ENCODE data around the gene TFAP2D.

The TFAP2D gene

GRCh38 chr6:50714487-50715379, 1.4 kb downstream of the TFAP2D start:
- Histone ChIP-seq H2AFZ (ENCODE audit: low read depth, low read length) (no peak overlapping the region), H3K4me1 (ENCODE audit: insufficient read depth, low read length) (no peaks in the 10 kb centered on the region), H3K9ac (ENCODE audit: low read depth, low read length) (no peak overlapping the region), H3K27ac (ENCODE audit: low read length) (no peak overlapping the region), H3K36me3 (ENCODE audit: insufficient read depth, low read length) (no peaks in the 10 kb centered on the region), H3K4me2 (ENCODE audit: insufficient read depth, low read length) (no peak overlapping the region), H4K20me1 (ENCODE audit: insufficient read depth, low read length) (no peaks in the 10 kb centered on the region), H3K4me3 (ENCODE audit: low read depth in 1 of 2, low read length in 2 of 2) (no peak overlapping the region), H3K79me2 (ENCODE audit: insufficient read depth, low read length) (no peaks in the 10 kb centered on the region), H3K9me3 (ENCODE audit: insufficient read depth, low read length, severe bottlenecking) (no peaks in the 10 kb centered on the region), H3K27me3 (ENCODE audit: insufficient read depth, low read length, poor library complexity) (no peaks in the 10 kb centered on the region)
- ATAC-seq (ENCODE audit: insufficient read depth, low read depth): no peak
- no peak for DNase-seq
- TF ChIP-seq CTCF (IDR thresholded peaks at IDR 0.05; ENCODE audit: borderline replicate concordance, extremely low read depth, low read length, poor library complexity, severe bottlenecking) (no peak), EZH2 (IDR thresholded peaks at IDR 0.05; ENCODE audit: borderline replicate concordance, low read depth, low read length, severe bottlenecking) (no peak)

GRCh38 chr6:50716899-50717509, 3.7 kb downstream of the TFAP2D start:
- Histone ChIP-seq H3K27ac (ENCODE audit: low read length) (no peak overlapping the region), H3K27me3 (ENCODE audit: insufficient read depth, low read length, poor library complexity) (no peaks in the 10 kb centered on the region), H3K4me1 (ENCODE audit: insufficient read depth, low read length) (no peaks in the 10 kb centered on the region), H3K79me2 (ENCODE audit: insufficient read depth, low read length) (no peaks in the 10 kb centered on the region), H3K4me3 (ENCODE audit: low read depth in 1 of 2, low read length in 2 of 2) (no peak overlapping the region), H3K4me2 (ENCODE audit: insufficient read depth, low read length) (no peak overlapping the region), H2AFZ (ENCODE audit: low read depth, low read length) (no peak overlapping the region), H4K20me1 (ENCODE audit: insufficient read depth, low read length) (no peaks in the 10 kb centered on the region), H3K9ac (ENCODE audit: low read depth, low read length) (no peak overlapping the region), H3K36me3 (ENCODE audit: insufficient read depth, low read length) (no peaks in the 10 kb centered on the region), H3K9me3 (ENCODE audit: insufficient read depth, low read length, severe bottlenecking) (no peaks in the 10 kb centered on the region)
- TF ChIP-seq CTCF (IDR thresholded peaks at IDR 0.05; ENCODE audit: borderline replicate concordance, extremely low read depth, low read length, poor library complexity, severe bottlenecking) (no peak), EZH2 (IDR thresholded peaks at IDR 0.05; ENCODE audit: borderline replicate concordance, low read depth, low read length, severe bottlenecking) (no peak)
- ATAC-seq (ENCODE audit: insufficient read depth, low read depth) (no peak), DNase-seq (no peak)

- no peak for ATAC-seq (ENCODE audit: insufficient read depth, low read depth)
- Histone ChIP-seq H4K20me1 (ENCODE audit: insufficient read depth, low read length) (no peaks in the 10 kb centered on the region), H2AFZ (ENCODE audit: low read depth, low read length) (no peak overlapping the region), H3K36me3 (ENCODE audit: insufficient read depth, low read length) (no peaks in the 10 kb centered on the region), H3K79me2 (ENCODE audit: insufficient read depth, low read length) (no peaks in the 10 kb centered on the region), H3K4me3 (ENCODE audit: low read depth in 1 of 2, low read length in 2 of 2) (no peak overlapping the region), H3K27me3 (ENCODE audit: insufficient read depth, low read length, poor library complexity) (no peaks in the 10 kb centered on the region), H3K9me3 (ENCODE audit: insufficient read depth, low read length, severe bottlenecking) (no peaks in the 10 kb centered on the region), H3K27ac (ENCODE audit: low read length) (no peak overlapping the region), H3K9ac (ENCODE audit: low read depth, low read length) (no peak overlapping the region), H3K4me1 (ENCODE audit: insufficient read depth, low read length) (no peaks in the 10 kb centered on the region), H3K4me2 (ENCODE audit: insufficient read depth, low read length) (no peak overlapping the region)
- DNase-seq: no peak
- no peak for TF ChIP-seq EZH2 (IDR thresholded peaks at IDR 0.05; ENCODE audit: borderline replicate concordance, low read depth, low read length, severe bottlenecking)
- no peak for TF ChIP-seq CTCF (IDR thresholded peaks at IDR 0.05; ENCODE audit: borderline replicate concordance, extremely low read depth, low read length, poor library complexity, severe bottlenecking)
These were observed 4.6 kb downstream of the TFAP2D start for GRCh38 chr6:50717734-50718457.

Measured in DND-41 (cell line).